H1 (cell line): ENCODE data around the gene MYL7. TPM values are rescaled to one million over a fixed set of nuclear protein-coding genes. Genes with fewer than 3 reads are reported as not detected.

Experiments used
- CEBPB ChIP-seq: IDR thresholded peaks from 2 replicates; pipeline ENCODE4 v1.6.1; 2012; ENCODE audit warnings: low read depth, low read length
- polyA plus RNA-seq, 7 experiments: library from polyadenylated mRNA; depleted of rRNA in 3 of 7; stranded (reverse) in 5 of 7; unstranded in 2 of 7; fragments of >200 nt in 5 of 7; fragments of 200-250 nt in 2 of 7; gene quantifications; 1 replicate in 5 of 7; 2 replicates in 1 of 7; 4 replicates in 1 of 7; pipeline versions ENCODE4 v1.2.1 to v1.2.3, GENCODE V29; 2011 to 2013; ENCODE audit warnings: missing spikeins in 2 of 7, mixed read lengths in 2 of 7
- total RNA-seq: library from RNA; stranded (reverse); fragmentation: NEBNext Ultra II Directional; extraction: Animal tissue kit (Norgen Biotek cat#: 25700); gene quantifications from 2 replicates; pipeline ENCODE4 v1.2.1, GENCODE V29; 2021

MYL7 gene
- total and polyA plus RNA-seq, 2 of the 8 experiments (the other 6 are each of a cell fraction or from before 2014, with no cell fraction given), result 3.3 to 3.4 TPM

- no peak for TF ChIP-seq CEBPB
Observed at GRCh38 chr7:44101303-44101965, 39.7 kb downstream of the MYL7 start (continued).
